Tibial nerve (tissue), 4 donors: ENCODE measurements around the gene R3HCC1L. TPM values are rescaled to one million over a fixed set of nuclear protein-coding genes. Genes with fewer than 3 reads are reported as not detected.

Experiments used
- DNase-seq, 2 donors: peaks; one replicate each; pipeline ENCODE4 v3.0.0-alpha.2; 2019; ENCODE audit warnings: low spot score in 2 of 2
- H3K27ac ChIP-seq, 4 donors: fragments of 200-600 bp; sonication (generic) in 3 of 4; one replicate each; pipeline ENCODE4 v1.5.1; 2017 to 2019; ENCODE audit warnings: mild to moderate bottlenecking in 1 of 4
- H3K27me3 ChIP-seq, 2 donors: fragments of 200-600 bp; sonication (generic) in 1 of 2; one replicate each; pipeline versions ENCODE4 v1.5.1 to v1.6.0; 2017 to 2019
- H3K36me3 ChIP-seq, 3 donors: fragments of 200-600 bp; sonication (generic); one replicate each; pipeline ENCODE4 v1.5.1; 2018 to 2019
- H3K4me1 ChIP-seq, 4 donors: fragments of 200-600 bp; sonication (generic) in 3 of 4; one replicate each; pipeline ENCODE4 v1.5.1; 2017 to 2019
- H3K4me3 ChIP-seq, 4 donors: fragments of 200-600 bp; sonication (generic) in 3 of 4; one replicate each; pipeline ENCODE4 v1.5.1; 2017 to 2019; ENCODE audit warnings: mild to moderate bottlenecking in 1 of 4, moderate library complexity in 1 of 4
- H3K9me3 ChIP-seq, 4 donors: fragments of 200-600 bp; sonication (generic) in 3 of 4; one replicate each; pipeline ENCODE4 v1.5.1; 2017 to 2019
- EP300 ChIP-seq, 2 donors: sonication (generic); formaldehyde crosslinking; IDR thresholded peaks; one replicate each; pipeline ENCODE4 v1.6.1; 2017; ENCODE audit warnings: antibody characterized with exemption in 2 of 2, mild to moderate bottlenecking in 1 of 2
- POLR2A ChIP-seq, 2 donors: fragments of 450-650 bp; IDR thresholded peaks; one replicate each; pipeline ENCODE4 v1.6.1; 2017; ENCODE audit warnings: antibody characterized with exemption in 2 of 2, mild to moderate bottlenecking in 2 of 2, moderate library complexity in 2 of 2
- WGBS, 2 donors: methylation state at CpG; one replicate each; pipeline ENCODE4 v1.1.5; 2018; 5-methylcytosine and 5-hydroxymethylcytosine counted together
- total RNA-seq, 4 donors: library from RNA; depleted of rRNA; stranded (reverse); fragments of >200 nt; gene quantifications; one replicate each; pipeline ENCODE4 v1.1.0, GENCODE V29; 2016
- TF ChIP-seq, protein P1 (sequence below), 5 experiments: fragments of 200-600 bp in 3 of 5; fragments of 450-650 bp in 2 of 5; sonication (generic) in 3 of 5; IDR thresholded peaks; one replicate each; pipeline ENCODE4 v1.5.1; 2016 to 2019; ENCODE audit warnings: antibody characterized with exemption in 5 of 5, mild to moderate bottlenecking in 3 of 5, moderate library complexity in 2 of 5

R3HCC1L gene
- total RNA-seq, 4 donors from 2014 or later, result 10.8 to 15.1 (median 13.5) TPM

DNA sequence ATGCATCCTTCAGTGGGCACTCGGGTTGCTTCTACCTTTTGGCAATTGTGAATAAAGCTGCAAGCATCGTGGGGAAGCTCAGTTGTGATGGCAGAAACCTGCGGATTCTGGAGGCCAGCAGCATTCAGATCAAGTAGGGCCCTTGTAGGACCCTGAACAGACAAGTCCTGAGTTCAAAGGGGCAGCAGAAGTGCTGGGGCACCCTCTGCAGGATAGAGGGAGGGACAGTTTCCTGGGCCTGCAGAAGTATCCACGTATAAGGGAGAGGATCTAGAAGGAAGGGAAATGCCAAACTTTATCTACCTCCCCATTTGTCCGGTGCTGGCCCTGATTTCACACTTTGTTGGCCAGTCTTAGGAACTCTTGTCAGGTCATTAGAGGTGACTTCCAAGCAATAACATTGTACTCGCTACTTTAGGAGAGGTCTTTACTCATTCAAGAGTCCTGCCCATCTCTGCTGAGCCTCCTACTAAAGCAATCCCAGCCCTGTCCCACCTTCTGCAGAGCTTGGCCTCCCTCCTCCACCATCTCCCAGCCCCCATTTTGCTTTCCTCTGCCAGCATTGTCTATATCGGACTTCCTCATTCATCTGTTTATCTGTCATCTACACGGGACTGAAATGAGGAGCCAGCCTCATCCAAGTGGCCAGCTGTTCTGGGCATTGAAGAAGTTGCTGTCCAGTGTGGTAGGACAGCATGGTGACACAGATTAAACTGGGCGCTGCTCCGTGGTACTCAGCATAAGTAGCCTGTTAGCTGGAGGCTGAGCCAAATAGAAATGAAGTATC, 26.6 kb upstream of the R3HCC1L start:
- Histone ChIP-seq H3K9me3 (no peaks in the 10 kb centered on the region), H3K36me3 (no peaks in the 10 kb centered on the region), H3K27ac (no peak overlapping the region), H3K27me3 (no peaks in the 10 kb centered on the region), H3K4me3 (no peak overlapping the region), H3K4me1 (no peaks in the 10 kb centered on the region)
- WGBS, 2 donors, result 65 to 68% methylated on average over 10 of the region's 10 CpGs
- no peak for TF ChIP-seq POLR2A (IDR thresholded peaks at IDR 0.05)
- TF ChIP-seq, protein P1, sequence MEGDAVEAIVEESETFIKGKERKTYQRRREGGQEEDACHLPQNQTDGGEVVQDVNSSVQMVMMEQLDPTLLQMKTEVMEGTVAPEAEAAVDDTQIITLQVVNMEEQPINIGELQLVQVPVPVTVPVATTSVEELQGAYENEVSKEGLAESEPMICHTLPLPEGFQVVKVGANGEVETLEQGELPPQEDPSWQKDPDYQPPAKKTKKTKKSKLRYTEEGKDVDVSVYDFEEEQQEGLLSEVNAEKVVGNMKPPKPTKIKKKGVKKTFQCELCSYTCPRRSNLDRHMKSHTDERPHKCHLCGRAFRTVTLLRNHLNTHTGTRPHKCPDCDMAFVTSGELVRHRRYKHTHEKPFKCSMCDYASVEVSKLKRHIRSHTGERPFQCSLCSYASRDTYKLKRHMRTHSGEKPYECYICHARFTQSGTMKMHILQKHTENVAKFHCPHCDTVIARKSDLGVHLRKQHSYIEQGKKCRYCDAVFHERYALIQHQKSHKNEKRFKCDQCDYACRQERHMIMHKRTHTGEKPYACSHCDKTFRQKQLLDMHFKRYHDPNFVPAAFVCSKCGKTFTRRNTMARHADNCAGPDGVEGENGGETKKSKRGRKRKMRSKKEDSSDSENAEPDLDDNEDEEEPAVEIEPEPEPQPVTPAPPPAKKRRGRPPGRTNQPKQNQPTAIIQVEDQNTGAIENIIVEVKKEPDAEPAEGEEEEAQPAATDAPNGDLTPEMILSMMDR (IDR thresholded peaks at IDR 0.05), result no peak
- no peak for TF ChIP-seq EP300 (IDR thresholded peaks at IDR 0.05)
- no peak for DNase-seq

DNA sequence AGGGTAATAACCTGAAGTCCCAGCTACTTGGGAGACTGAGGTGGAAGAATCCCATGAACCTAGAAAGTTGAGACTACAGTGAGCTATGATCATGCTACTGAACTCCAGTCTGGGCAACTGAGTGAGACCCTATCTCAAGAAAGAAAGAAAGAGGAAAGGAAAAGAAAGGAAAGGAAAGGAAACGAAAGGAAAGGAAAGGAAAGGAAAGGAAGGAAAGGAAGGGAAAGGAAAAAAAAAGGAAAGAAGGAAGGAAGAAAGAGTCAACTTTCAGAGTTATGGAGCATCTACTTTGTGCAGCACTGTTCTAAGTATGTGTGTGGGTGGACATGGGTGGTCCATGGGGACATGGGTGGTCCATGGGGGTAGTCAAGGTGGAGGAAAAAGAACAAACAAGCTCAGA, 24.1 kb upstream of the R3HCC1L start:
- Histone ChIP-seq H3K36me3 (no peaks in the 10 kb centered on the region), H3K4me1 (no peaks in the 10 kb centered on the region), H3K4me3 (no peak overlapping the region), H3K27ac (no peak overlapping the region), H3K27me3 (peaks cover 0 to 7% of the 10 kb centered on the region in 2 donors), H3K9me3 (no peaks in the 10 kb centered on the region)
- 76 to 86% methylated on average over 1 of the region's 1 CpG for WGBS, 2 donors
- TF ChIP-seq EP300 (IDR thresholded peaks at IDR 0.05) (no peak), POLR2A (IDR thresholded peaks at IDR 0.05) (no peak)
- TF ChIP-seq, protein P1 (IDR thresholded peaks at IDR 0.05), result no peak
- no peak for DNase-seq

- DNase-seq, result no peak
These were observed 19.2 kb upstream of the R3HCC1L start for GRCh38 chr10:98115031-98115787.

GRCh38 chr10:98119891-98120290, 14.6 kb upstream of the R3HCC1L start:
- TF ChIP-seq POLR2A (IDR thresholded peaks at IDR 0.05) (no peak), EP300 (IDR thresholded peaks at IDR 0.05) (no peak)
- TF ChIP-seq, protein P1 (IDR thresholded peaks at IDR 0.05), result no peak
- WGBS, 2 donors, result 88 to 91% methylated on average over 4 of the region's 4 CpGs
- H3K36me3 ChIP-seq, result no peaks in the 10 kb centered on the region
- peaks cover 0 to 27% (median 2%) of the 10 kb centered on the region in 4 donors for H3K9me3 ChIP-seq
- DNase-seq, result no peak
- H3K27me3 ChIP-seq, result peaks cover 0 to 7% of the 10 kb centered on the region in 2 donors
- no peak overlapping the region for H3K4me3 ChIP-seq
- H3K27ac ChIP-seq, result no peak overlapping the region
- no peaks in the 10 kb centered on the region for H3K4me1 ChIP-seq

More at GRCh38 chr10:98115031-98115787, 19.2 kb upstream of the R3HCC1L start:
- Histone ChIP-seq H3K27me3 (peaks cover 0 to 14% of the 10 kb centered on the region in 2 donors), H3K4me3 (no peak overlapping the region), H3K36me3 (no peaks in the 10 kb centered on the region), H3K27ac (no peak overlapping the region), H3K9me3 (no peaks in the 10 kb centered on the region), H3K4me1 (no peaks in the 10 kb centered on the region)
- WGBS, 2 donors, result 54 to 63% methylated on average over 10 of the region's 10 CpGs
- TF ChIP-seq, protein P1 (IDR thresholded peaks at IDR 0.05), result no peak
- TF ChIP-seq POLR2A (IDR thresholded peaks at IDR 0.05) (no peak), EP300 (IDR thresholded peaks at IDR 0.05) (no peak)
